Thyroid gland (tissue), 4 donors: ENCODE data around the gene TRABD2A. TPM values are rescaled to one million over a fixed set of nuclear protein-coding genes. Genes with fewer than 3 reads are reported as not detected.
"Not testable (repeated sequence)": the region's sequence is repeated elsewhere in the genome, so short reads cannot be mapped to it uniquely, and the experiment has no call there.

Experiments
- DNase-seq, 2 donors: peaks; one replicate each; pipeline ENCODE4 v3.0.0-alpha.2; 2019
- H3K27ac ChIP-seq, 3 donors: fragments of 200-600 bp; sonication (generic); 1 replicate in 2 of 3; 2 replicates in 1 of 3; pipeline ENCODE4 v1.5.1; 2016 to 2019; ENCODE audit warnings: mild to moderate bottlenecking in 1 of 3, moderate library complexity in 1 of 3
- H3K27me3 ChIP-seq: fragments of 200-600 bp; sonication (generic); one replicate; pipeline ENCODE4 v1.5.1; 2019
- H3K36me3 ChIP-seq, 2 donors: fragments of 200-600 bp; sonication (generic); one replicate each; pipeline ENCODE4 v1.5.1; 2016 to 2019
- H3K4me1 ChIP-seq, 2 donors: fragments of 200-600 bp; sonication (generic); one replicate each; pipeline ENCODE4 v1.5.1; 2017 to 2019
- H3K4me3 ChIP-seq, 3 donors: fragments of 200-600 bp; sonication (generic); replicated peaks in 1 of 3; 1 replicate in 2 of 3; 2 replicates in 1 of 3; pipeline ENCODE4 v1.5.1; 2016; ENCODE audit warnings: mild to moderate bottlenecking in 1 of 3
- H3K9me3 ChIP-seq: fragments of 200-600 bp; sonication (generic); one replicate; pipeline ENCODE4 v1.5.1; 2017
- POLR2A ChIP-seq, 2 donors: fragments of 450-650 bp; IDR thresholded peaks; one replicate each; pipeline ENCODE4 v1.6.1; 2017; ENCODE audit warnings: antibody characterized with exemption in 2 of 2, mild to moderate bottlenecking in 2 of 2, moderate library complexity in 1 of 2
- WGBS, 2 donors: methylation state at CpG; one replicate each; pipeline ENCODE4 v1.1.5; 2017; 5-methylcytosine and 5-hydroxymethylcytosine counted together
- intact Hi-C: fragments of 100-400 bp; cut with DNase I; formaldehyde crosslinking; loops from one replicate; pipeline ENCODE4 v1.15.1; 2023
- total RNA-seq, 4 donors: library from RNA; depleted of rRNA; stranded (reverse); fragments of >200 nt; gene quantifications; one replicate each; pipeline ENCODE4 v1.2.3, GENCODE V29; 2016
- TF ChIP-seq, protein P1 (sequence below), 6 experiments: fragments of 200-600 bp in 3 of 6; fragments of 450-650 bp in 3 of 6; sonication (generic) in 3 of 6; IDR thresholded peaks; one replicate each; pipeline ENCODE4 v1.5.1; 2016 to 2019; ENCODE audit warnings: antibody characterized with exemption in 6 of 6, mild to moderate bottlenecking in 2 of 6, inconsistent platforms in 1 of 6, moderate library complexity in 1 of 6

TRABD2A gene
- total RNA-seq, 4 donors from 2014 or later: 0.20 to 1.9 TPM; not detected in 2

DNA sequence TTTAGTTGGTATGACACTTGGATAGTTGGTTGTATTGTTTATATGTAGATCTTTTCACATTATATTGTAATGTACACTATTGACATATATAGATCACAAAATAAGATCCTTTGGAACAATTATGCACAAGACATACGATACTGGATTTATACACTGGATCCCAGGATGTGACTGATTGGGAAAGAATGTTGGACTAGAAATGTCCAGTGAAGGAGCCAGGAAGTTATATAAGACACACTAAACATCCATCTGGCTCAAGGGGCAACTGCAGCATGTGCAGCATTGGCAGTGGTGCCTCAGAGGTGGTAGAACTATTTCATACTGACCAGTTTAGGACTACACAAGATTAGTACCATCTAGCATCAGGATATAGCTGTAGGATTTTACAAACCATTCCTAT lies 104.9 kb downstream of the TRABD2A start:
- H3K36me3 ChIP-seq: no peaks in the 10 kb centered on the region
- 75 to 90% methylated on average over 1 of the region's 1 CpG for WGBS, 2 donors
- no peaks in the 10 kb centered on the region for H3K9me3 ChIP-seq
- H3K4me1 ChIP-seq: no peaks in the 10 kb centered on the region
- H3K27me3 ChIP-seq: no peaks in the 10 kb centered on the region
- intact Hi-C loops: no loop called here
- no peak overlapping the region for H3K4me3 ChIP-seq
- DNase-seq: no peak
- TF ChIP-seq POLR2A (IDR thresholded peaks at IDR 0.05): no peak
- TF ChIP-seq, protein P1, sequence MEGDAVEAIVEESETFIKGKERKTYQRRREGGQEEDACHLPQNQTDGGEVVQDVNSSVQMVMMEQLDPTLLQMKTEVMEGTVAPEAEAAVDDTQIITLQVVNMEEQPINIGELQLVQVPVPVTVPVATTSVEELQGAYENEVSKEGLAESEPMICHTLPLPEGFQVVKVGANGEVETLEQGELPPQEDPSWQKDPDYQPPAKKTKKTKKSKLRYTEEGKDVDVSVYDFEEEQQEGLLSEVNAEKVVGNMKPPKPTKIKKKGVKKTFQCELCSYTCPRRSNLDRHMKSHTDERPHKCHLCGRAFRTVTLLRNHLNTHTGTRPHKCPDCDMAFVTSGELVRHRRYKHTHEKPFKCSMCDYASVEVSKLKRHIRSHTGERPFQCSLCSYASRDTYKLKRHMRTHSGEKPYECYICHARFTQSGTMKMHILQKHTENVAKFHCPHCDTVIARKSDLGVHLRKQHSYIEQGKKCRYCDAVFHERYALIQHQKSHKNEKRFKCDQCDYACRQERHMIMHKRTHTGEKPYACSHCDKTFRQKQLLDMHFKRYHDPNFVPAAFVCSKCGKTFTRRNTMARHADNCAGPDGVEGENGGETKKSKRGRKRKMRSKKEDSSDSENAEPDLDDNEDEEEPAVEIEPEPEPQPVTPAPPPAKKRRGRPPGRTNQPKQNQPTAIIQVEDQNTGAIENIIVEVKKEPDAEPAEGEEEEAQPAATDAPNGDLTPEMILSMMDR (IDR thresholded peaks at IDR 0.05): no peak
- H3K27ac ChIP-seq: no peak overlapping the region

DNA sequence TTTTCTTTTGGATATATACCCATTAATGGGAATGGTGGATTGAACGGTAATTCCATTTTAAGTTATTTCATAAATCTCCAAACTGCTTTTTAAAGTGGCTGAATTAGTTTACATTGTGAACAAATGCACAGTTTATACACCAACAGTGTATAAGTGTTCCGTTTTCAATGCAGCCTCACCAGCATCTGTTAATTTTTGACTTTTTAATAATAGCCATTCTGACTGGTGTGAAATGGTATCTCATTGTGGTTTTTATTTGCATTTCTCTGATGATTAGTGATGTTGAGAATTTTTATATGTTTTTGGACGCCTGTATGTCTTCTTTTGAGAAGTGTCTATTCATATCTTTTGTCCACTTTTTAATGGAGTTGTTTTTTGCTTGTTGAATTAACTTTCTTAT lies 107.3 kb downstream of the TRABD2A start:
- H3K4me1 ChIP-seq, intact Hi-C loops, DNase-seq, H3K4me3 ChIP-seq, H3K27me3 ChIP-seq, H3K36me3 ChIP-seq, H3K9me3 ChIP-seq, H3K27ac ChIP-seq: not testable (repeated sequence)
- WGBS, 2 donors: 83 to 85% methylated on average over 3 of the region's 3 CpGs

Other genes starting within 250 kb of the TRABD2A start
- 1,000 to 10,000 TPM in 3 of 4 donors, 100 to 1,000 TPM in 1; 958 to 1,745 (median 1,373) TPM for gene TMSB10, start 24.6 kb upstream of the TRABD2A start, total RNA-seq
- 10 to 100 TPM; 39.6 to 44.5 (median 41.3) TPM for gene KCMF1, start 90.1 kb upstream of the TRABD2A start, total RNA-seq